NCI-H446 (cell line): ENCODE measurements around the gene RFX1.
A peak's percentile ranks its signal among the peaks of the same experiment; 100 is the strongest.

Experiments used
- DNase-seq, 2 experiments: peaks; one replicate each; lab custom pipeline; 2025; lab: John Stamatoyannopoulos, UW

Gene RFX1

DNA sequence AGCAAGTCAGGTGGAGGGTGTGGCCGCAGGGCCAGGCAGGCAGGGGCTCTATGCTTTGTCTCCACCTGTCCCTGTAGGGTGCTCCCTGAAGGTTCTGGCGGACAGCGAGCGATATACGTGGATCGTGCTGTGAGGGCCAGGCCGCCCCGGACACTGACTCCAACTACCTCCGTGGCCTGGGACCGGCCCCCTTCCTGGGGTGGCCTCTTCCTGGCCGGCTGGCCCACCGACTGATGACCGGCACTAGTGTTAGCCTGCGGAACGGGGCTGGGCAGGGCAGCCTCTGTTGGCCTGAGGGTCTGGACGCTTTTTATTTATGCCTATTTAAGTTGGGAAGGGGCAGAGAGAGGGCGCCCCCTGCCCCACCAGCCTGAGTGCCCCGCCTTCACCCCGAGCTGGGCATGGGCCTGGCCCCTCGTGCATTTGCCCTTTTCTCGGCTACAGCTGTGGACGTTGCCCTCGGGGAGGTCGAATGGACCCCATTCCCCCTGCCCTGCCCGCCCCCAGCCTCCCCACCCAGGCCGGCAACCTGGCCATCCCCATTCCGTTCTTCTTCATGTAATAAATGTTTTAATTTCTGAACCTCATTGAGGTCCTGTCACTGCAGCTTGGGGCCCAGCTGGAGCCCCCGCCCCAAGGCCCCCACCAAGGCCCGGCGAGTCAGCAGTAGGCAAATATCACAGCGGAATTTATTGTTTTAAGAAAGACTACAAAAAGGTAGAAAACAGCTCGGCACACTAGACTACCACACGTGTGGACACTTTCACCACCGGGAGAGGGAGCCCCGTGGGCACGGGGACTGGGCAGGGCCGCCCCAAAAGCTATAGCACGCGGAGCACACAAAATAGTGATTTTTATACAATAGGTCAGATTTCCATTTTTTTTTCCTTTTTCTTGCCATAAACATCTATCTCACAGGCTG, 45.0 kb downstream of the RFX1 start:
- no peak for DNase-seq

DNA sequence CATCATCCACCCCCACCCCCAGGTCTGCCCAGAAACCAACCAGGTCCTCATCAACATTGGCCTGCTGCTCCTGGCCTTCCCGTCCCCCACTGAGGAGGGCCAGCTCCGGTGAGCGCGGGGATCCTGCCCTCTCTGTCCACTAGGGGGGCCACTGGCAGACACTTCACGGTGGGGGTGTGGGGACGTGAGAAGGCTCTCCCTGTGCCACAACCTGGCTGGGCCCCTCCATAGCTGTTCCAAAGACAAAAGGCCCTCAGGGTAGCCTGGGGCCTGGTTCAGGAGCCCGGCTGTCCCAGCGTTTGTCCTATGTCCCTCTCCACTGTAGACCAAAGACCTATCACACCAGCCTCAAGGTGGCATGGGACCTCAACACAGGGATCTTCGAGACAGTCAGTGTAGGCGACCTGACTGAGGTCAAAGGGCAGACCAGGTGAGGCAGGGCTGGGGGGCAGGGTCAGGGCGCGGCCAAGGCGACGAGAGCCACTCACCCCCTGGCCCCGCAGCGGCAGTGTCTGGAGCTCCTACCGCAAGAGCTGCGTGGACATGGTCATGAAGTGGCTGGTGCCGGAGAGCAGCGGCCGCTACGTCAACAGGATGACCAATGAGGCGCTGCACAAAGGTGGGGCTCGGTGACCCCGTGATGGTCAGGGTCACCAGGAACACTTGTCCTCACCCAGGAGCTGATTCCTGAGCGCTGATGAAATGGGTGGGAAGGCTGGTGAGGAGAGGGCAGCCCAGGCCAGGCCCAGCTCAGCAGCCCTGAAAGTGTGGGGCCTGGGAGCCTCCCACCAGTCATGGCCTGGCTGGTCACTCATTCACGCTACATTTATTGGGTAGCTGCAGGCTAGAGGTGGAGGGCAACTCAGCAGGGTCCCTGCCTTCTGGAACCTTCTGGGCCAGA, 45.9 kb downstream of the RFX1 start:
- DNase-seq, result no peak

- no peak for DNase-seq
Observed at GRCh38 chr19:13959141-13959961, 46.8 kb downstream of the RFX1 start.

DNA sequence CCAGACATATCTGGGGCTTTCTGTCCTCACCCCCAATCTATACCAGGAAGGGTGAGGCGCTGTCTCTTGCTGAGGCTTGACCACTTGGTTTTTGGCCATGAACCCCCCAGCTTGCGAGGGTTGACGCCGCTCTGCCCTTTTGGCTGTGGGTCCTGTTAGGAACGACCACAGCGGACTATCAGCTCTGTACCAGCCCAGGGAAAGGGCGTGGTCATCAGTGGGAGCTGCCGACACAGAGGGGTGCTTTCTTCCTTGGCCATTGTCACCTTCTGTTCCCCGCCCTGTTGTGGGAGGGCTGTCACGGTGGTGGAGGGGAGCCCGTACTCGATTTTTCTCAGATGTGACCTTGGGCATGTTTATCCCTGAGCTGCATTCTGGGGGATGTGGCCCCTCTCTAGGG, 48.1 kb downstream of the RFX1 start:
- no peak for DNase-seq

GRCh38 chr19:13957051-13957450, 49.1 kb downstream of the RFX1 start:
- no peak for DNase-seq

- no peak for DNase-seq
Observed at GRCh38 chr19:13956365-13956744, 49.8 kb downstream of the RFX1 start.

- no peak for DNase-seq
Observed at GRCh38 chr19:13955662-13956364, 50.3 kb downstream of the RFX1 start.

- DNase-seq, result no peak
Observed at GRCh38 chr19:13954185-13954584, 51.9 kb downstream of the RFX1 start.

DNA sequence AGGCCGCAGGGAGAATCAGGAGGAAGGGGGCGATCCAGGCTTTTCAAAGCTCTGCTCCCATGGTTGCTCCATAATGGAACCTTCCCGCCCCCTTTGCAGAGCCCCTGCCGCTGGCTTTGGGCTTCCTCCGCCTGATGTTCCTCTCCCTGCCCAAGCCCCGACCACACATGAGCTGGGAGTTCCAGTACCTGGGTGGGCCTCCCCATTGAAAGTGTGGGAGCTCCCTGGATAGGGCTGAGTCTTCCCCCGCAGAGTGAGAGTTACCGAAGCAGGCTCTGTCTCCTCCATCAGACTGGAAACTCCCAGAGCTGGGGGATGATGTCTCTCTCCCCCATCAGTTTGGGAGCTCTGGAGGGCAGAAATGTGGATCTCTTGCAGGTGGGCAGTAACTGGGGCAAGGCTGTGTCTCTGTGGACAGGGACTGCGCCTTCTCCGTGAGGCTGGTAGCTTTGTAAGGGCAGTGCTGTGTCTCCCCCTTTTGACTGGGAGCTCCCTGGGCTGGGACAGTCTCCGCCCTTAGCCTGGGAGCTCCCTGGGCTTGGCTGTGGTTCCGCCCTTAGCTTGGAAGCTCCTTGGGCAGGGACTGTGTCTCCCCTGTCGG, 53.1 kb downstream of the RFX1 start:
- no peak for DNase-seq

- DNase-seq, result peak; percentile 98 to 100
Observed at GRCh38 chr19:13952154-13952930, 53.8 kb downstream of the RFX1 start, which contains the start of gene DCAF15. DCAF15 (plus strand) TSS chr19:13952509; CDS start chr19:13952513, 4 bp downstream.

- DNase-seq, result no peak
Observed at GRCh38 chr19:13951799-13952153, 54.3 kb downstream of the RFX1 start.

DNA sequence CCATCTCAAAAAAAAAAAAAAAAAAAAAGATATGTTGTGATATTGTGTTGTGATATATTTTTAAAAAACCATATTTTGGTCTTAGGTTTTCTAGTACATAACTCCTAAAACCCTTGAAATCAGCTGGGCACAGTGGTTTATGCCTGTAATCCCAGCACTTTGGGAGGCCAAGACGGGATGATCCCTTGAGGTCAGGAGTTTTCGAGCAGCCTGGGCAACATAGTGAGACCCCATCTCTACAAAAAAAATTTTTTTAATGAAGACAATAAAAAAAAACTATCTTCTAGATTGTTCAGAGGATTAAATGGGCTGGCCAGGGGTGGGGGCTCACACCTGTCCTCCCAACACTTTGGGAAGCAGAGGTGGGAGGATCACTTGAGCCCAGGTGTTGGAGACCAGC, 55.1 kb downstream of the RFX1 start:
- no peak for DNase-seq

GRCh38 chr19:13946414-13946813, 59.7 kb downstream of the RFX1 start:
- no peak for DNase-seq

DNA sequence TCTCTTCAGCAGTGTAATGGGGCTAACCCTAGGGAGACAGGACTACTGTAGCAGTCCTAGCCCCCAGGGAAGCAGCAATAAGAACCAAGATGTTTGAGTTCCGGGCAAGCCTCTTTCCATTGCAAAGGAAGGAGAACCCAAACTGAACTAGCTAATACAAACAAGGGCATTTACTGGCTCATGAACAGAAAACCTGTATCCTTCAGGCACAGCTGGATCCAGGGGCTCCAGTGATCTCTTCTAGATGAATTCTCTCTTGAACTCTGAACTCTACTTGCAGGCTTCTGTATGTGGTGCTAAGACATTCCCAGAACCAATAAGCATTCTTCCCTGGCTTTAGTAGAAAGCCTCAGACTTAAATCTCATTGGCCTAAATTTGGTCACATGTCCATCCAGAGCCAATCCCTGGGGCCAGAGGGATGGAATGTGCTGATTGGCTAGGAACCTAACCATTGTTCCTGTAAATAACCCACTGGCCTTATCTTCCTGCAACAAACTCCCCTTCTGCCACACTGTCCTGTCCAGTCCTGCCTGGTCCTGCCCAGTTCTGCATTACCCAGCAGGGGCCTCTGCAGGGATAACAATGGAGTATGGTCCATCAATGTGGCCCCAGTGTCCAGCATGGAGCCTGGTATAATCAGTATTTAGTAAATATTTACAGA, 64.0 kb downstream of the RFX1 start:
- no peak for DNase-seq

DNA sequence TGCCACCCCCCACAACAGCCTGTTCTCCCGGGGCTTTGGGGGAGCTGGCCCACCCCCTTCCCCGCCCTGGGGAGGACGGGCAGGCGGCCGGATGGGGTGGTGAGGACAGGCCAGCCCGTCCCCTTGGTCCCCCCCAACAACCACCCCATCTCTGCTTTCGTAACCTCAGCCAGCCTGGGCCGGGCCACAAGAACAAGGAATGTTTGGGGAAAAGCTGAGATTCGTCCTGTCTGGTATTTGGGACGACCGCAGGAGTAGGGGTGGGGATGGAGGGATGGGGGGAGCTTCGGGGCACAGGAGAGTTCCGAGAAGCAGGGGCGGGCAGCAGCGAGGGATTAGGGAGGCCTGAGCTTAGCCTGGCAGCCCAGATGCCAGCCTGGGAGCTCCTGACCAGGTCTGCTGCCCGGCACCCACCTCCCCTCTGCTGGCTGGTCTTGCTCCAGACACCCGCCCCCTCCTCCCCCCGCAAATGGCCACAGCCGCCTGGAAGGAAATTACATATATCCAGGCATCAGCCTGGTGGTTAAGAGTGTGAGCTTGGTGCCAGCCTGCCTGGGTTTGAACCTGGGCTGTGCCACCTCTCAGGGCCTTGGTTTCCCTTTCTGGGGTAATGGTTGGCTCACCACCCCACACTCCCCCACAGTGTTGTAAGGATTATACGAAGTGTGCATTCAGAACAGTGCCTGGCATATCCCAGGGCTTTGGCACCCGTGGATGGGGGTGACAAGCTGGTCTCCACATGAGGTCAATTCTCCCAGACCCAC, 67.6 kb downstream of the RFX1 start, which contains the start of gene PODNL1:
TSS of gene PODNL1 (minus strand) at position 117 of the 764 bp plus-strand sequence. CDS start 236 bp downstream, outside the sequence.
- DNase-seq, result no peak

- no peak for DNase-seq
Observed at GRCh38 chr19:13937479-13938300, 68.4 kb downstream of the RFX1 start.

DNA sequence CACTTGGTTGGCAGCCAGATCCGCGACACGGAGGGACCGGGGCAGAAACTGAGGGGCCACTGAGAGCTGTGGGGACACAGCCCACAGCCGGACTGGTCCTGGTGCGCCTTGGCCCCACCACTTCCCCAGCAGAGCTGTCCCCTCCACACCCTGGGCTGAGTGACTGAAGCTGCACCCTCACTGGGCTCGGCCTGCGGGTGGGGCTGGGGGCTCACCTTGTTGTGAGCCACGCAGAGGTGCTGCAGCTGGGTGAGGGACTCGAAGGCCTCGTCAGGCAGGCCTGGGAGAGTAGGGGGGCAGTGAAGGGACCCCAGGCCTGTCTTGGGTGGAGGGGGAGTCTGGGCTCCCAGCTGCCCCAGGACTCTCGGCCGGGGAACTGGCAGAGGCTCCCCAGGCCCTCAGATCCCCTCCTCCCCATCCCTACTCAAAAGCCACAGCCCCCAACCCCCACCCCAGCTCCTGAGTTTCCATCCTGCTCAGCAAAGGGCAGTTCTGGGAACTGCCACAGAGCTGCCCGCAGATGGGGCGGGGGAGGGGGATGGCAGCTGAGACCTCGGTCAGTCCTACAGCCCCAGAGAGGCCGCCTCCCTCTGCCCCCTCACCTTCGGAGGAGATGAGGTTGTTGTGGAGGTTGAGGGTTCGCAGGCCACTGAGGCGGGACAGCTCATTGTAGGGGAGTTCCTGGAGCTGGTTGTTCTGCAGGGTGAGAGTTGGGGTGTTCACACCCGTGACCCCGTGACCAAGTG, 70.2 kb downstream of the RFX1 start:
- no peak for DNase-seq
